ENCODE data around the gene ADGRG4. TPM values are rescaled to one million over a fixed set of nuclear protein-coding genes. Genes with fewer than 3 reads are reported as not detected.

The ADGRG4 gene
- polyA plus RNA-seq, 1 donor from 2014 or later: not detected

- TF ChIP-seq RAD21 (conservative IDR thresholded peaks at IDR 0.05) (no peak), EZH2 (IDR thresholded peaks at IDR 0.05; ENCODE audit: borderline replicate concordance, insufficient read depth, low read length, poor library complexity, severe bottlenecking) (no peak)
Measured at GRCh38 chrX:136328933-136329332, 28.2 kb downstream of the ADGRG4 start (continued).

DNA sequence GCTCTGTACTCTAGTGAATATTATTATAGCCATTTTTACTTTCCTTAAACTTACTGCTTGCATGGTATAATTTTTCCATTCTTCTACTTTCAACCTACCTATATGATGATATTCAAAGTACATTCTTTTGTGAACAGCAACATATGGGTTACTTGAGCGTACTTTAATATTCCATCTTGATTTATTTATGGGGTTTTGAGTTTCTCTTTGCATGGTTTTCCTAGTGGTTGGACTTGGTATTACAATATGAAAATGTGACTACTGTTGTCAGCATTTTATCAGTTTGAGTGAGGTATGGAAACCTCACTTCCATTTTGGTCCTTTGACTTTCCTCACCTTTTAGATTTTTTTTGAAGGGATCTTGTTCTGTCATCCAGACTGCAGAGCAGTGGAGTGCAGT lies 35.9 kb downstream of the ADGRG4 start:
- no peak overlapping the region for H3K4me3 ChIP-seq (ENCODE audit: low read length)
- no peaks in the 10 kb centered on the region for H4K20me1 ChIP-seq (ENCODE audit: insufficient read depth)
- no peaks in the 10 kb centered on the region for H3K27me3 ChIP-seq (ENCODE audit: insufficient read depth, low read depth, low read length)
- no peak overlapping the region for H3K4me2 ChIP-seq (ENCODE audit: low read length)
- H3K36me3 ChIP-seq (ENCODE audit: insufficient read depth, low read length): no peaks in the 10 kb centered on the region
- H2AFZ ChIP-seq (ENCODE audit: low read depth, low read length): no peak overlapping the region
- no peaks in the 10 kb centered on the region for H3K79me2 ChIP-seq (replicated peaks; ENCODE audit: insufficient read depth, low read length)
- no peaks in the 10 kb centered on the region for H3K9me2 ChIP-seq (ENCODE audit: insufficient read depth, low read length)
- H3K9me3 ChIP-seq (ENCODE audit: low read length): no peaks in the 10 kb centered on the region
- H3K27ac ChIP-seq (ENCODE audit: low read length): no peak overlapping the region
- no peaks in the 10 kb centered on the region for H3F3A ChIP-seq (ENCODE audit: insufficient read depth, low read length, poor library complexity, severe bottlenecking)
- no peak for TF ChIP-seq RAD21 (conservative IDR thresholded peaks at IDR 0.05)
- TF ChIP-seq, protein P1, sequence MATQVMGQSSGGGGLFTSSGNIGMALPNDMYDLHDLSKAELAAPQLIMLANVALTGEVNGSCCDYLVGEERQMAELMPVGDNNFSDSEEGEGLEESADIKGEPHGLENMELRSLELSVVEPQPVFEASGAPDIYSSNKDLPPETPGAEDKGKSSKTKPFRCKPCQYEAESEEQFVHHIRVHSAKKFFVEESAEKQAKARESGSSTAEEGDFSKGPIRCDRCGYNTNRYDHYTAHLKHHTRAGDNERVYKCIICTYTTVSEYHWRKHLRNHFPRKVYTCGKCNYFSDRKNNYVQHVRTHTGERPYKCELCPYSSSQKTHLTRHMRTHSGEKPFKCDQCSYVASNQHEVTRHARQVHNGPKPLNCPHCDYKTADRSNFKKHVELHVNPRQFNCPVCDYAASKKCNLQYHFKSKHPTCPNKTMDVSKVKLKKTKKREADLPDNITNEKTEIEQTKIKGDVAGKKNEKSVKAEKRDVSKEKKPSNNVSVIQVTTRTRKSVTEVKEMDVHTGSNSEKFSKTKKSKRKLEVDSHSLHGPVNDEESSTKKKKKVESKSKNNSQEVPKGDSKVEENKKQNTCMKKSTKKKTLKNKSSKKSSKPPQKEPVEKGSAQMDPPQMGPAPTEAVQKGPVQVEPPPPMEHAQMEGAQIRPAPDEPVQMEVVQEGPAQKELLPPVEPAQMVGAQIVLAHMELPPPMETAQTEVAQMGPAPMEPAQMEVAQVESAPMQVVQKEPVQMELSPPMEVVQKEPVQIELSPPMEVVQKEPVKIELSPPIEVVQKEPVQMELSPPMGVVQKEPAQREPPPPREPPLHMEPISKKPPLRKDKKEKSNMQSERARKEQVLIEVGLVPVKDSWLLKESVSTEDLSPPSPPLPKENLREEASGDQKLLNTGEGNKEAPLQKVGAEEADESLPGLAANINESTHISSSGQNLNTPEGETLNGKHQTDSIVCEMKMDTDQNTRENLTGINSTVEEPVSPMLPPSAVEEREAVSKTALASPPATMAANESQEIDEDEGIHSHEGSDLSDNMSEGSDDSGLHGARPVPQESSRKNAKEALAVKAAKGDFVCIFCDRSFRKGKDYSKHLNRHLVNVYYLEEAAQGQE (IDR thresholded peaks at IDR 0.05; ENCODE audit: borderline replicate concordance): no peak
- no peak for TF ChIP-seq POLR2AphosphoS5 (IDR thresholded peaks at IDR 0.05)
- no peak for TF ChIP-seq MXI1 (conservative IDR thresholded peaks at IDR 0.05; ENCODE audit: poor library complexity, severe bottlenecking)
- no peak for TF ChIP-seq TAF1 (IDR thresholded peaks at IDR 0.05; ENCODE audit: low read depth)
- no peak for TF ChIP-seq EZH2 (IDR thresholded peaks at IDR 0.05; ENCODE audit: borderline replicate concordance, insufficient read depth, low read length, poor library complexity, severe bottlenecking)
- no peak for TF ChIP-seq SMC3 (conservative IDR thresholded peaks at IDR 0.05; ENCODE audit: poor library complexity)
- TF ChIP-seq, protein P2, sequence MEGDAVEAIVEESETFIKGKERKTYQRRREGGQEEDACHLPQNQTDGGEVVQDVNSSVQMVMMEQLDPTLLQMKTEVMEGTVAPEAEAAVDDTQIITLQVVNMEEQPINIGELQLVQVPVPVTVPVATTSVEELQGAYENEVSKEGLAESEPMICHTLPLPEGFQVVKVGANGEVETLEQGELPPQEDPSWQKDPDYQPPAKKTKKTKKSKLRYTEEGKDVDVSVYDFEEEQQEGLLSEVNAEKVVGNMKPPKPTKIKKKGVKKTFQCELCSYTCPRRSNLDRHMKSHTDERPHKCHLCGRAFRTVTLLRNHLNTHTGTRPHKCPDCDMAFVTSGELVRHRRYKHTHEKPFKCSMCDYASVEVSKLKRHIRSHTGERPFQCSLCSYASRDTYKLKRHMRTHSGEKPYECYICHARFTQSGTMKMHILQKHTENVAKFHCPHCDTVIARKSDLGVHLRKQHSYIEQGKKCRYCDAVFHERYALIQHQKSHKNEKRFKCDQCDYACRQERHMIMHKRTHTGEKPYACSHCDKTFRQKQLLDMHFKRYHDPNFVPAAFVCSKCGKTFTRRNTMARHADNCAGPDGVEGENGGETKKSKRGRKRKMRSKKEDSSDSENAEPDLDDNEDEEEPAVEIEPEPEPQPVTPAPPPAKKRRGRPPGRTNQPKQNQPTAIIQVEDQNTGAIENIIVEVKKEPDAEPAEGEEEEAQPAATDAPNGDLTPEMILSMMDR (IDR thresholded peaks at IDR 0.05; ENCODE audit: poor library complexity, severe bottlenecking): no peak
- no peak for TF ChIP-seq EP300 (conservative IDR thresholded peaks at IDR 0.05; ENCODE audit: poor library complexity, severe bottlenecking)
- H3K9ac ChIP-seq (ENCODE audit: low read length): no peak overlapping the region

- Histone ChIP-seq H3K4me2 (ENCODE audit: low read length) (no peak overlapping the region), H3K4me3 (ENCODE audit: low read length) (no peak overlapping the region), H3K27ac (ENCODE audit: low read length) (no peak overlapping the region), H3K27me3 (ENCODE audit: insufficient read depth, low read depth, low read length) (no peaks in the 10 kb centered on the region), H3K36me3 (ENCODE audit: insufficient read depth, low read length) (no peaks in the 10 kb centered on the region), H3K79me2 (replicated peaks; ENCODE audit: insufficient read depth, low read length) (no peaks in the 10 kb centered on the region), H3K9ac (ENCODE audit: low read length) (no peak overlapping the region), H3F3A (ENCODE audit: insufficient read depth, low read length, poor library complexity, severe bottlenecking) (no peaks in the 10 kb centered on the region), H3K9me2 (ENCODE audit: insufficient read depth, low read length) (no peaks in the 10 kb centered on the region), H2AFZ (ENCODE audit: low read depth, low read length) (no peak overlapping the region), H4K20me1 (ENCODE audit: insufficient read depth) (no peaks in the 10 kb centered on the region), H3K9me3 (ENCODE audit: low read length) (no peaks in the 10 kb centered on the region)
- TF ChIP-seq EP300 (conservative IDR thresholded peaks at IDR 0.05; ENCODE audit: poor library complexity, severe bottlenecking) (peak; percentile 51), SMC3 (conservative IDR thresholded peaks at IDR 0.05; ENCODE audit: poor library complexity) (no peak), POLR2AphosphoS5 (IDR thresholded peaks at IDR 0.05) (peak; percentile 67), TAF1 (IDR thresholded peaks at IDR 0.05; ENCODE audit: low read depth) (no peak), MXI1 (conservative IDR thresholded peaks at IDR 0.05; ENCODE audit: poor library complexity, severe bottlenecking) (no peak)
- TF ChIP-seq, protein P1 (IDR thresholded peaks at IDR 0.05; ENCODE audit: borderline replicate concordance): peak; percentile 23
Measured at GRCh38 chrX:136339702-136340101, 38.9 kb downstream of the ADGRG4 start.
